ENCODE results near the gene CFAP46. TPM values are rescaled to one million over a fixed set of nuclear protein-coding genes. Genes with fewer than 3 reads are reported as not detected.

CFAP46 gene
- total and polyA plus RNA-seq, 9 of the 15 experiments (the other 6 are each of a cell fraction or from before 2014, with no cell fraction given), result not detected

DNA sequence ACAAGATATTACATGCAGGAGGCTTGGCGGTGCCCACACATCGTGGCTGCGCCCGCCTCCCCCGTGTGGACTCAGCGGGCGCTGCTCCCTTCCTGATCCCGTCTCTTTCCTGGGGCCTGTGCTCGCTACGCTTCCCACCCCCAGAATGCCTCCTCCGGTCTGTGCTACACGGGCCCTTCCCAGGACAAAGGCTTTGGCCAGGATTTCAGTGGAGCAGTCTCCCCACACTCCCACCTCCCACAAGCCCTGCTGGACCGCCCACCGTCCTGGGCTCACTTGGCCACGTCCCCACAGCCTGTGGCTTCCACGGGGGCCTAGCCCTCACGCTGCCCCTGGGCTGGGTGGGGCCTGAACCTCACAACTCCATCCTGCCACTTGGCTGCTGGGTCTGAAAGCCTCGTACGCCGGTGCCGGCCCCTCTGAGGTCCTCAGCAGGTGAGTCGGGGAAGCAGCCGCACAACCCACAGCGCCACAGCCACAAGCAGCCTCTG lies 17.3 kb downstream of the CFAP46 start:
- no peaks in the 10 kb centered on the region for H3K9me1 ChIP-seq (ENCODE audit: control insufficient read depth, insufficient read depth, low read length)
- H4K20me1 ChIP-seq (replicated peaks; ENCODE audit: control insufficient read depth, insufficient read depth, low read length), result no peaks in the 10 kb centered on the region
- H3K36me3 ChIP-seq (ENCODE audit: control insufficient read depth, insufficient read depth, low read length), result no peaks in the 10 kb centered on the region
- H3K9me3 ChIP-seq (replicated peaks; ENCODE audit: control insufficient read depth, insufficient read depth, low read depth, low read length), result no peaks in the 10 kb centered on the region
- intact Hi-C loops (cut with micrococcal nuclease) (no loop called here), in situ Hi-C loops (cut with MboI) (no loop called here)
- TF ChIP-seq POLR3G (IDR thresholded peaks at IDR 0.05; ENCODE audit: extremely low read depth, insufficient read length, insufficient replicate concordance), result no peak
- TF ChIP-seq XRCC4 (IDR thresholded peaks at IDR 0.05; ENCODE audit: extremely low read depth, insufficient read depth, insufficient read length), result no peak
- TF ChIP-seq MCM3 (IDR thresholded peaks at IDR 0.05), result no peak
- no peak for TF ChIP-seq ZNF232 (CRISPR knock-in tag; IDR thresholded peaks at IDR 0.05)
- no peak for TF ChIP-seq ZNF668 (CRISPR knock-in tag; IDR thresholded peaks at IDR 0.05)
- TF ChIP-seq ZNF551 (CRISPR knock-in tag; IDR thresholded peaks at IDR 0.05), result no peak
- TF ChIP-seq SAFB2 (IDR thresholded peaks at IDR 0.05; ENCODE audit: borderline replicate concordance, low read depth, low read length, severe bottlenecking), result no peak
- no peak overlapping the region for H3K27ac ChIP-seq (ENCODE audit: extremely low read depth, low read depth, low read length)
- FAIRE-seq (no peak), ATAC-seq (no peak), DNase-seq (ENCODE audit: extremely low read depth in 1 of 4, low spot score in 3 of 4) (no peak)
- CTCF ChIA-PET (ENCODE audit: low intra/inter-chr PET ratio), result no interaction called here
- H2AFZ ChIP-seq (ENCODE audit: low read depth, low read length), result no peak overlapping the region
- H3K27me3 ChIP-seq (ENCODE audit: control insufficient read depth in 2 of 2, insufficient read depth in 2 of 2, low read length in 2 of 2), result peaks cover 10 to 71% of the 10 kb centered on the region in 2 experiments; a peak in 4 of 5 replicates
- no peak overlapping the region for H3K9ac ChIP-seq (ENCODE audit: insufficient read depth in 1 of 2, low read depth in 2 of 2, low read length in 2 of 2)
- POLR2A ChIA-PET, result no interaction called here
- H3K79me2 ChIP-seq (ENCODE audit: control insufficient read depth, insufficient read depth, low read length), result no peaks in the 10 kb centered on the region
- H3K4me2 ChIP-seq (ENCODE audit: insufficient read depth, low read length), result no peak overlapping the region
- peaks cover 0 to 6% of the 10 kb centered on the region in 2 experiments; a peak in 2 of 5 replicates for H3K4me1 ChIP-seq (replicated peaks in 1 of 2; ENCODE audit: control insufficient read depth in 2 of 2, insufficient read depth in 2 of 2, low read length in 2 of 2)
- BruUV-seq (replicated peaks), result no TSS peak
- 3% methylated on average over 13 of the region's 24 CpGs for WGBS (ENCODE audit: insufficient coverage, low coverage, missing lambda C conversion rate)
- no peak overlapping the region for H3K4me3 ChIP-seq
